K562 (cell line): ENCODE results near the gene ABR. TPM values are rescaled to one million over a fixed set of nuclear protein-coding genes. Genes with fewer than 3 reads are reported as not detected.

Experiments
- ADNP ChIP-seq: fragments of 200-800 bp; sonication (Bioruptor generic); IDR thresholded peaks from 2 replicates; pipeline ENCODE4 v1.6.1; 2016; ENCODE audit warnings: missing genetic modification characterization, missing compliant biosample characterization
- CBFA2T2 ChIP-seq: fragments of 450-650 bp; conservative IDR thresholded peaks from 2 replicates; pipeline ENCODE4 v1.6.1; 2017; ENCODE audit warnings: mild to moderate bottlenecking
- HMG20B ChIP-seq: fragments of 250-450 bp; sonication (Bioruptor Pico); IDR thresholded peaks from 2 replicates; pipeline ENCODE4 v1.5.0; 2021; ENCODE audit warnings: mild to moderate bottlenecking
- HNRNPH1 ChIP-seq: fragments of 200-400 bp; formaldehyde crosslinking; optimal IDR thresholded peaks from 2 replicates; pipeline ENCODE3; 2017; ENCODE audit warnings: low read depth, mild to moderate bottlenecking, low read length, moderate library complexity
- HNRNPLL ChIP-seq: fragments of 200-400 bp; formaldehyde crosslinking; IDR thresholded peaks from 2 replicates; pipeline ENCODE4 v1.6.1; 2017; ENCODE audit warnings: low read length, low read depth, mild to moderate bottlenecking; ENCODE audit not compliant: poor library complexity, severe bottlenecking
- IFI16 ChIP-seq: fragments of 250-450 bp; sonication (Bioruptor Pico); IDR thresholded peaks from 2 replicates; pipeline ENCODE4 v2.1.2; 2022; ENCODE audit warnings: mild to moderate bottlenecking, inconsistent platforms
- IRF1 ChIP-seq: sonication (generic); formaldehyde crosslinking; IDR thresholded peaks from 2 replicates; pipeline ENCODE4 v1.8.0; 2022; ENCODE audit warnings: missing genetic modification reagents, mild to moderate bottlenecking, borderline replicate concordance
- MAFF ChIP-seq: IDR thresholded peaks from 2 replicates; pipeline ENCODE4 v1.6.1; 2012; ENCODE audit warnings: low read length, improper control_type of control experiment
- MTA2 ChIP-seq: fragments of 450-650 bp; IDR thresholded peaks from 2 replicates; pipeline ENCODE4 v1.6.1; 2016; ENCODE audit warnings: low read depth
- NFATC3 ChIP-seq: fragments of 450-650 bp; IDR thresholded peaks from 2 replicates; pipeline ENCODE4 v1.6.1; 2017; ENCODE audit warnings: mild to moderate bottlenecking
- NKRF ChIP-seq: fragments of 450-650 bp; IDR thresholded peaks from 2 replicates; pipeline ENCODE4 v1.6.1; 2016; ENCODE audit warnings: borderline replicate concordance
- NONO ChIP-seq, 2 experiments: fragments of 200-400 bp in 1 of 2; fragments of 450-650 bp in 1 of 2; formaldehyde crosslinking in 1 of 2; IDR thresholded peaks; 2 replicates each; pipeline ENCODE4 v1.6.1; 2017; ENCODE audit warnings: low read depth in 2 of 2, mild to moderate bottlenecking in 2 of 2, moderate library complexity in 2 of 2, low read length in 1 of 2
- SIN3B ChIP-seq: fragments of 450-650 bp; IDR thresholded peaks from 2 replicates; pipeline ENCODE4 v1.6.1; 2017; ENCODE audit warnings: low read depth, mild to moderate bottlenecking, moderate library complexity
- SOX6 ChIP-seq: fragments of 450-650 bp; IDR thresholded peaks from 2 replicates; pipeline ENCODE4 v1.6.1; 2014; ENCODE audit warnings: mild to moderate bottlenecking
- SUPT5H ChIP-seq: fragments of 450-650 bp; IDR thresholded peaks from 2 replicates; pipeline ENCODE4 v1.6.1; 2016
- USF1 ChIP-seq: sonication (generic); formaldehyde crosslinking; IDR thresholded peaks from 2 replicates; pipeline ENCODE4 v1.9.0; 2022; ENCODE audit warnings: mild to moderate bottlenecking, missing genetic modification reagents
- ZNF24 ChIP-seq: fragments of 450-650 bp; IDR thresholded peaks from 2 replicates; pipeline ENCODE4 v1.6.1; 2016
- ZNF324 ChIP-seq: fragments of 250-450 bp; sonication (Bioruptor Pico); IDR thresholded peaks from 2 replicates; pipeline ENCODE4 v1.4.0; 2020; ENCODE audit warnings: mild to moderate bottlenecking
- ZNF444 ChIP-seq: fragments of 250-450 bp; sonication (Bioruptor Pico); IDR thresholded peaks from 2 replicates; pipeline ENCODE4 v1.4.0; 2020; ENCODE audit warnings: mild to moderate bottlenecking, moderate library complexity
- polyA plus RNA-seq, 8 experiments: library from polyadenylated mRNA; depleted of rRNA in 4 of 8; stranded (reverse) in 5 of 8; unstranded in 3 of 8; fragments of >200 nt; fragmentation: Nextera tagmentation in 2 of 8; fragmentation: Illumina TruSeq in 1 of 8; extraction: Ambion mirVana in 2 of 8; extraction: Trizol in 1 of 8; gene quantifications; 2 replicates each; pipeline versions ENCODE4 v1.2.1 to v1.2.3, GENCODE V29; 2011 to 2014; ENCODE audit warnings: inconsistent platforms in 1 of 8, missing spikeins in 1 of 8
- total RNA-seq, 7 experiments: library from RNA; depleted of rRNA in 6 of 7; stranded (reverse); fragments of >200 nt in 6 of 7; fragmentation: Illumina TruSeq in 2 of 7; extraction: Trizol in 2 of 7; gene quantifications; 2 replicates each; pipeline versions ENCODE4 v1.2.1 to v1.2.3, GENCODE V29; 2011 to 2021; ENCODE audit warnings: low replicate concordance in 1 of 7
- TF ChIP-seq, protein P1 (sequence below): fragments of 450-650 bp; conservative IDR thresholded peaks from 2 replicates; pipeline ENCODE4 v1.6.1; 2016; ENCODE audit warnings: missing genetic modification characterization, low read depth, mild to moderate bottlenecking, missing compliant biosample characterization, moderate library complexity
- TF ChIP-seq, protein P2 (sequence below): fragments of 450-650 bp; formaldehyde crosslinking; IDR thresholded peaks from 2 replicates; pipeline ENCODE4 v1.4.0; 2020; ENCODE audit warnings: mild to moderate bottlenecking
- TF ChIP-seq, protein P3 (sequence below): fragments of 250-450 bp; sonication (Bioruptor Pico); IDR thresholded peaks from 2 replicates; pipeline ENCODE4 v1.4.0; 2020; ENCODE audit warnings: mild to moderate bottlenecking

The ABR gene
- total and polyA plus RNA-seq, 9 of the 15 experiments (the other 6 are each of a cell fraction or from before 2014, with no cell fraction given) = 0.07 to 1.6 (median 0.37) TPM; not detected in 1

DNA sequence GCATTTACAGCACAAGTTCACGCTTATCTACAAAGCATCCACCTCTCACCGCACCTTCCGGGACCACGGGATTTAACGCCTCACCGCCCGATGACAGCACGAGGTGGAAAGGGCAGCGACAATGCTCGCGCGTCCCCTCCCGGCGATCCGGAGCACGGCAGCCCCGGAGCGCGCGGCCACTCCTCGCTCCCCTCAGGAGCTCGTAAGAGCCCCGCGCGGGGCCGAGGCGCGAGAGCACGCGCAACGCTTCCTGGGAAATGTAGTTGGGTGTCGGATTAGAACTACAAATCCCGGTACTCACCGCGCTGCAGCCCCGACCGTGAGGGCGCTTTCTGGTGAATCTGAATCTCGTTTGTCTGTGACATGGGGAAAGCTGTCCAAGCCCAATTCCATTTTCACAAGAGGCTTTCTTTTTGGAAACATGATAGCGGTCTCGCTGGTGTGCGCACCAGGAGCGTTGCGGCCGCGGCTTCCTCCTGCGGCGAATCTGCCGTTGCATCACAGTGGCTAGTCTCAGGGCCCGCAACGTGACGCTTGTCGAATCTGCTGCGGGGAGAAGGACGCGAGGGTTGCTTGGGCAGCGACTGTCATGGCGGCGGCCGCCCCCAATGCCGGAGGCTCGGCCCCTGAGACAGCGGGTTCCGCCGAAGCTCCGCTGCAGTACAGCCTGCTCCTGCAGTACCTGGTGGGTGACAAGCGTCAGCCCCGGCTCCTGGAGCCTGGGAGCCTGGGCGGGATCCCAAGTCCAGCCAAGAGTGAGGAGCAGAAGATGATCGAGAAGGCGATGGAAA, 183.0 kb downstream of the ABR start, which contains the start of gene TIMM22 (continued):
- TF ChIP-seq NONO (IDR thresholded peaks at IDR 0.05; ENCODE audit: low read depth in 2 of 2, low read length in 1 of 2) (no peak), SOX6 (peak; percentile 91), HMG20B (no peak), MAFF (no peak), SIN3B (peak; percentile 98), CBFA2T2 (no peak), IRF1 (CRISPR knock-in tag) (no peak), HNRNPH1 (no peak), NFATC3 (no peak), HNRNPLL (no peak), ZNF444 (CRISPR knock-in tag) (no peak), IFI16 (CRISPR knock-in tag) (no peak), MTA2 (no peak), SUPT5H (peak; percentile 87), USF1 (CRISPR knock-in tag) (peak; percentile 87), NKRF (peak; percentile 69; the same call in 1 of the 2 replicates), ADNP (tag) (no peak; the same call in none of the 2 replicates), ZNF324 (no peak), ZNF24 (no peak)
- TF ChIP-seq, protein P1, sequence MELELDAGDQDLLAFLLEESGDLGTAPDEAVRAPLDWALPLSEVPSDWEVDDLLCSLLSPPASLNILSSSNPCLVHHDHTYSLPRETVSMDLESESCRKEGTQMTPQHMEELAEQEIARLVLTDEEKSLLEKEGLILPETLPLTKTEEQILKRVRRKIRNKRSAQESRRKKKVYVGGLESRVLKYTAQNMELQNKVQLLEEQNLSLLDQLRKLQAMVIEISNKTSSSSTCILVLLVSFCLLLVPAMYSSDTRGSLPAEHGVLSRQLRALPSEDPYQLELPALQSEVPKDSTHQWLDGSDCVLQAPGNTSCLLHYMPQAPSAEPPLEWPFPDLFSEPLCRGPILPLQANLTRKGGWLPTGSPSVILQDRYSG (tag) = peak; percentile 82; the same call in 1 of the 2 replicates
- TF ChIP-seq, protein P2, sequence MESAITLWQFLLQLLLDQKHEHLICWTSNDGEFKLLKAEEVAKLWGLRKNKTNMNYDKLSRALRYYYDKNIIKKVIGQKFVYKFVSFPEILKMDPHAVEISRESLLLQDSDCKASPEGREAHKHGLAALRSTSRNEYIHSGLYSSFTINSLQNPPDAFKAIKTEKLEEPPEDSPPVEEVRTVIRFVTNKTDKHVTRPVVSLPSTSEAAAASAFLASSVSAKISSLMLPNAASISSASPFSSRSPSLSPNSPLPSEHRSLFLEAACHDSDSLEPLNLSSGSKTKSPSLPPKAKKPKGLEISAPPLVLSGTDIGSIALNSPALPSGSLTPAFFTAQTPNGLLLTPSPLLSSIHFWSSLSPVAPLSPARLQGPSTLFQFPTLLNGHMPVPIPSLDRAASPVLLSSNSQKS (CRISPR knock-in tag) = no peak
- TF ChIP-seq, protein P3, sequence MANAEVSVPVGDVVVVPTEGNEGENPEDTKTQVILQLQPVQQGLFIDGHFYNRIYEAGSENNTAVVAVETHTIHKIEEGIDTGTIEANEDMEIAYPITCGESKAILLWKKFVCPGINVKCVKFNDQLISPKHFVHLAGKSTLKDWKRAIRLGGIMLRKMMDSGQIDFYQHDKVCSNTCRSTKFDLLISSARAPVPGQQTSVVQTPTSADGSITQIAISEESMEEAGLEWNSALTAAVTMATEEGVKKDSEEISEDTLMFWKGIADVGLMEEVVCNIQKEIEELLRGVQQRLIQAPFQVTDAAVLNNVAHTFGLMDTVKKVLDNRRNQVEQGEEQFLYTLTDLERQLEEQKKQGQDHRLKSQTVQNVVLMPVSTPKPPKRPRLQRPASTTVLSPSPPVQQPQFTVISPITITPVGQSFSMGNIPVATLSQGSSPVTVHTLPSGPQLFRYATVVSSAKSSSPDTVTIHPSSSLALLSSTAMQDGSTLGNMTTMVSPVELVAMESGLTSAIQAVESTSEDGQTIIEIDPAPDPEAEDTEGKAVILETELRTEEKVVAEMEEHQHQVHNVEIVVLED (CRISPR knock-in tag) = peak; percentile 86
